Mesendoderm (in vitro differentiated cells): Measurements from ENCODE around the gene BRCC3.
"Not testable (repeated sequence)": the region's sequence is repeated elsewhere in the genome, so short reads cannot be mapped to it uniquely, and the experiment has no call there.

ENCODE experiments used
- DNase-seq: peaks from one replicate; pipeline ENCODE4 v3.0.0; 2013
- H2AK5ac ChIP-seq: 2 replicates; pipeline ENCODE4 v1.6.1; 2013; ENCODE audit warnings: low read length, inconsistent platforms
- H2BK120ac ChIP-seq: 2 replicates; pipeline ENCODE4 v1.6.1; 2013; ENCODE audit warnings: low read depth, mild to moderate bottlenecking, low read length, moderate library complexity, mixed read lengths
- H2BK15ac ChIP-seq: replicated peaks from 2 replicates; pipeline ENCODE4 v1.6.1; 2013; ENCODE audit warnings: low read depth, mild to moderate bottlenecking, moderate library complexity
- H2BK5ac ChIP-seq: 2 replicates; pipeline ENCODE4 v1.6.1; 2013; ENCODE audit warnings: low read length, inconsistent platforms
- H3K18ac ChIP-seq: 2 replicates; pipeline ENCODE4 v1.6.1; 2013; ENCODE audit warnings: mild to moderate bottlenecking, low read length, mixed read lengths
- H3K23ac ChIP-seq: one replicate; pipeline ENCODE4 v1.6.1; 2013; ENCODE audit warnings: low read length
- H3K27ac ChIP-seq: 2 replicates; pipeline ENCODE4 v1.5.1; 2013; ENCODE audit warnings: low read depth, mild to moderate bottlenecking, inconsistent platforms, low read length, moderate library complexity
- H3K27me3 ChIP-seq: 2 replicates; pipeline ENCODE4 v1.6.1; 2013; ENCODE audit warnings: low read length, control low read depth, mild to moderate bottlenecking, inconsistent platforms; ENCODE audit not compliant: insufficient read depth, poor library complexity
- H3K36me3 ChIP-seq: 2 replicates; pipeline ENCODE4 v1.6.1; 2013; ENCODE audit warnings: low read length, inconsistent platforms; ENCODE audit not compliant: control insufficient read depth, insufficient read depth
- H3K4ac ChIP-seq: one replicate; pipeline ENCODE4 v1.6.1; 2013; ENCODE audit warnings: low read depth, mild to moderate bottlenecking, low read length, moderate library complexity
- H3K4me1 ChIP-seq: 2 replicates; pipeline ENCODE4 v1.6.1; 2013; ENCODE audit warnings: low read depth, low read length, inconsistent platforms; ENCODE audit not compliant: control insufficient read depth
- H3K4me2 ChIP-seq: 2 replicates; pipeline ENCODE4 v1.6.1; 2013; ENCODE audit warnings: low read length
- H3K4me3 ChIP-seq: 2 replicates; pipeline ENCODE4 v1.5.1; 2013; ENCODE audit warnings: mild to moderate bottlenecking, low read length
- H3K56ac ChIP-seq: one replicate; pipeline ENCODE4 v1.6.1; 2013; ENCODE audit warnings: low read length
- H3K79me1 ChIP-seq: 2 replicates; pipeline ENCODE4 v1.6.1; 2013; ENCODE audit warnings: low read length, inconsistent platforms
- H3K79me2 ChIP-seq: 2 replicates; pipeline ENCODE4 v1.6.1; 2013; ENCODE audit warnings: mild to moderate bottlenecking, low read length; ENCODE audit not compliant: control insufficient read depth, insufficient read depth
- H3K9ac ChIP-seq: 2 replicates; pipeline ENCODE4 v1.6.1; 2013; ENCODE audit warnings: low read length, inconsistent platforms
- H4K5ac ChIP-seq: one replicate; pipeline ENCODE4 v1.6.1; 2013; ENCODE audit warnings: low read length
- H4K8ac ChIP-seq: one replicate; pipeline ENCODE4 v1.6.1; 2013; ENCODE audit warnings: low read depth, mild to moderate bottlenecking, control low read depth, low read length, moderate library complexity
- WGBS: extraction: QIAGEN DNeasy Blood & Tissue Kit; methylation state at CpG from one replicate; pipeline ENCODE4 v1.1.7; 2013; ENCODE audit warnings: low lambda C conversion rate, missing lambda C conversion rate; ENCODE audit not compliant: insufficient coverage; ENCODE audit errors: extremely low coverage; 5-methylcytosine and 5-hydroxymethylcytosine counted together

The BRCC3 gene

GRCh38 chrX:155134255-155134654 lies 62.9 kb downstream of the BRCC3 start:
- H3K4ac ChIP-seq: no peak overlapping the region
- no peak overlapping the region for H3K18ac ChIP-seq
- no peak overlapping the region for H3K27ac ChIP-seq
- no peak overlapping the region for H3K4me2 ChIP-seq
- H3K79me2 ChIP-seq: no peaks in the 10 kb centered on the region
- H2AK5ac ChIP-seq: no peak overlapping the region
- no peaks in the 10 kb centered on the region for H3K4me1 ChIP-seq
- H3K27me3 ChIP-seq: no peaks in the 10 kb centered on the region
- no peak overlapping the region for H3K56ac ChIP-seq
- WGBS: no CpG with 5 or more reads among the region's 4 CpGs
- no peak overlapping the region for H4K8ac ChIP-seq
- H3K36me3 ChIP-seq: no peaks in the 10 kb centered on the region
- no peak overlapping the region for H2BK120ac ChIP-seq
- H2BK15ac ChIP-seq: no peak overlapping the region
- no peak overlapping the region for H2BK5ac ChIP-seq
- H3K23ac ChIP-seq: no peak overlapping the region
- no peaks in the 10 kb centered on the region for H3K79me1 ChIP-seq
- no peak overlapping the region for H4K5ac ChIP-seq
- no peak overlapping the region for H3K4me3 ChIP-seq
- no peak for DNase-seq
- no peak overlapping the region for H3K9ac ChIP-seq

GRCh38 chrX:155143959-155144548 lies 72.7 kb downstream of the BRCC3 start:
- WGBS: no CpG with 5 or more reads among the region's 6 CpGs
- no peak overlapping the region for H3K23ac ChIP-seq
- no peak overlapping the region for H3K56ac ChIP-seq

GRCh38 chrX:155144926-155145325 lies 73.6 kb downstream of the BRCC3 start:
- no peak for DNase-seq
- Histone ChIP-seq H3K9ac (no peak overlapping the region), H2AK5ac (no peak overlapping the region), H3K4me1 (no peaks in the 10 kb centered on the region), H3K79me1 (no peaks in the 10 kb centered on the region), H3K36me3 (no peaks in the 10 kb centered on the region), H3K18ac (no peak overlapping the region), H3K27ac (no peak overlapping the region), H3K27me3 (no peaks in the 10 kb centered on the region), H3K4ac (no peak overlapping the region), H3K56ac (no peak overlapping the region), H3K4me3 (no peak overlapping the region), H4K8ac (no peak overlapping the region), H2BK15ac (no peak overlapping the region), H2BK5ac (no peak overlapping the region), H4K5ac (no peak overlapping the region), H3K79me2 (no peaks in the 10 kb centered on the region), H3K23ac (no peak overlapping the region), H3K4me2 (no peak overlapping the region), H2BK120ac (no peak overlapping the region)
- WGBS: no CpG with 5 or more reads among the region's 4 CpGs

More at GRCh38 chrX:155143959-155144548, 72.7 kb downstream of the BRCC3 start:
- no peak overlapping the region for H2BK5ac ChIP-seq
- H3K18ac ChIP-seq: no peak overlapping the region
- no peaks in the 10 kb centered on the region for H3K79me2 ChIP-seq
- no peak overlapping the region for H3K4ac ChIP-seq
- H2BK120ac ChIP-seq: no peak overlapping the region
- H4K5ac ChIP-seq: no peak overlapping the region
- H2BK15ac ChIP-seq: no peak overlapping the region
- H3K79me1 ChIP-seq: no peaks in the 10 kb centered on the region
- H3K36me3 ChIP-seq: no peaks in the 10 kb centered on the region
- no peak overlapping the region for H3K27ac ChIP-seq
- no peak overlapping the region for H4K8ac ChIP-seq
- H3K9ac ChIP-seq: no peak overlapping the region
- H2AK5ac ChIP-seq: no peak overlapping the region
- no peak overlapping the region for H3K4me3 ChIP-seq
- H3K27me3 ChIP-seq: no peaks in the 10 kb centered on the region
- no peak for DNase-seq
- no peaks in the 10 kb centered on the region for H3K4me1 ChIP-seq
- H3K4me2 ChIP-seq: no peak overlapping the region

GRCh38 chrX:155147612-155148011 lies 76.3 kb downstream of the BRCC3 start:
- H3K79me1 ChIP-seq, H2BK5ac ChIP-seq, H3K9ac ChIP-seq, H2BK15ac ChIP-seq, H3K36me3 ChIP-seq, H2BK120ac ChIP-seq, H3K27me3 ChIP-seq, H3K4me2 ChIP-seq, H4K5ac ChIP-seq, H3K18ac ChIP-seq, H3K27ac ChIP-seq, H4K8ac ChIP-seq, H3K79me2 ChIP-seq, H3K4me1 ChIP-seq, H3K4me3 ChIP-seq, H3K23ac ChIP-seq, H3K4ac ChIP-seq, H2AK5ac ChIP-seq, H3K56ac ChIP-seq, DNase-seq: not testable (repeated sequence)
- WGBS: no CpG with 5 or more reads among the region's 6 CpGs

- not testable (repeated sequence) for H2AK5ac ChIP-seq, H3K56ac ChIP-seq, H3K4me1 ChIP-seq, H2BK15ac ChIP-seq, DNase-seq, H3K27me3 ChIP-seq, H3K4ac ChIP-seq, H3K79me2 ChIP-seq, H3K27ac ChIP-seq, H2BK5ac ChIP-seq, H2BK120ac ChIP-seq, H3K36me3 ChIP-seq, H3K18ac ChIP-seq, H4K8ac ChIP-seq, H4K5ac ChIP-seq, H3K4me3 ChIP-seq, H3K23ac ChIP-seq, H3K9ac ChIP-seq, H3K4me2 ChIP-seq, H3K79me1 ChIP-seq
- no CpG with 5 or more reads among the region's 11 CpGs for WGBS
Measured at GRCh38 chrX:155148166-155148565, 76.9 kb downstream of the BRCC3 start.
